BLaER1 treated with 17β-estradiol and CSF1 and Interleukin-3, amounts not matched to agents 10 nM and 100 nM (cell line): ENCODE data around the gene CLDN6.
A peak's percentile ranks its signal among the peaks of the same experiment; 100 is the strongest.
"Not testable (repeated sequence)": the region's sequence is repeated elsewhere in the genome, so short reads cannot be mapped to it uniquely, and the experiment has no call there.

Source experiments
- H3K27ac ChIP-seq, 11 experiments: shearing (Covaris generic); formaldehyde crosslinking; 2 replicates each; pipeline ENCODE4 v1.8.1; 2022
- H3K27me3 ChIP-seq, 11 experiments: shearing (Covaris generic); formaldehyde crosslinking; 2 replicates each; pipeline ENCODE4 v1.8.1; 2022
- H3K36me3 ChIP-seq, 11 experiments: shearing (Covaris generic); formaldehyde crosslinking; 2 replicates each; pipeline ENCODE4 v1.8.1; 2022
- H3K4me1 ChIP-seq, 10 experiments: shearing (Covaris generic); formaldehyde crosslinking; 2 replicates each; pipeline ENCODE4 v1.8.1; 2022
- H3K4me2 ChIP-seq, 11 experiments: shearing (Covaris generic); formaldehyde crosslinking; 2 replicates each; pipeline ENCODE4 v1.8.1; 2022
- H3K4me3 ChIP-seq, 10 experiments: shearing (Covaris generic); formaldehyde crosslinking; 2 replicates each; pipeline ENCODE4 v1.8.1; 2022
- H3K9ac ChIP-seq, 11 experiments: shearing (Covaris generic); formaldehyde crosslinking; 2 replicates each; pipeline ENCODE4 v1.8.1; 2022
- H3K9me3 ChIP-seq, 11 experiments: shearing (Covaris generic); formaldehyde crosslinking; replicated peaks in 1 of 11; 2 replicates each; pipeline ENCODE4 v1.8.1; 2022
- H4K20me1 ChIP-seq, 11 experiments: shearing (Covaris generic); formaldehyde crosslinking; 2 replicates each; pipeline ENCODE4 v1.8.1; 2022
- Cebpa-rat ChIP-seq, 11 experiments: shearing (Covaris generic); IDR thresholded peaks; 2 replicates each; pipeline ENCODE4 v1.8.1; 2022

CLDN6 gene

DNA sequence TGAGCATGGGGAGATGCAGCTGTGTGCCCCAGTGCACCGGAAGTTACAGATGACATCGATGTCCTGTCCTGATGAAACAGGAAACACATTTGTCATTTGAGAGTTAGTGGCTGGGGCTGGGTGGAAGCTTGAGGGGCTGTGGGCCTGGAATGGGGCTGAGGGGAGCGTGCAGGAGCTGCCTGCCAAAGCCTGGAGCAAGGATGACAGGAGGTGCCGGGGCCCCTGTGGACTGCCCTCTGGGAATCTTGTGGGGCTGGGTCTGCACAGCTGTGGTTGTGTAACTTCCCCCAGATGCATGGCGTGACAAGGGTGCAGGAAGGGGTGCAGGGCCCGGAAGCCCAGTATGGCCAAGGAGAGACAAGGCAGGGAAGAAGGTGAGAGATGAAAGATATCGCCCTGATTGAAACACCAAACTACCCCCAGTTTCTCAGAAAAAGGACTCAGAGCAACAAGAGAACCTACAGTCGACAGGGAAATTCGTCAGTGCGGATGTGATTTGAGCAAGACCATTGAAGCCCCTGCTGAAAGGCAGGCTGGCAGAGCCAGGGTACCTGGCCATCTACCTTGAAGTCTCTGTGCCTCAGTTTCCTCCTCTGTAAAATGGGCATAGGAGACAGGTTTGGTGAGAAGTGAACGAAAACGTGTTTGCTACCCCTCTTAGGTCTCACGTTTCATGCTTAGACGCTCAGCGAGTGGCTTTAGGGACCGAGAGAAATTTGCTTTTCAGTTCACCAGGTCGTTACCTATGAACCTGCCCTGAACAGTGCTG is 37.2 kb upstream of the CLDN6 start:
- peak overlapping the region in 9 of 11 experiments; percentile 53 to 96 (median 92); a peak in 18 of 22 replicates for H3K27ac ChIP-seq
- TF ChIP-seq Cebpa-rat (IDR thresholded peaks at IDR 0.05) = peak in 6 of 11 experiments; percentile 11 to 86 (median 76); a peak in 9 of 22 replicates
- H3K4me3 ChIP-seq = peak overlapping the region in 7 of 10 experiments; percentile 29 to 49 (median 43); a peak in 12 of 20 replicates
- peaks cover 0 to 6% (median 0%) of the 10 kb centered on the region in 11 experiments; a peak in 3 of 22 replicates for H4K20me1 ChIP-seq
- peak overlapping the region; percentile 84 to 100 (median 98) for H3K4me2 ChIP-seq
- peaks cover 0 to 42% (median 4%) of the 10 kb centered on the region in 11 experiments; a peak in 11 of 22 replicates for H3K36me3 ChIP-seq
- no peaks in the 10 kb centered on the region for H3K9me3 ChIP-seq
- H3K9ac ChIP-seq = peak overlapping the region in 9 of 11 experiments; percentile 26 to 98 (median 72); a peak in 17 of 22 replicates
- H3K27me3 ChIP-seq = peaks cover 3 to 13% (median 7%) of the 10 kb centered on the region in 11 experiments
- peaks cover 71 to 93% (median 90%) of the 10 kb centered on the region in 10 experiments for H3K4me1 ChIP-seq

DNA sequence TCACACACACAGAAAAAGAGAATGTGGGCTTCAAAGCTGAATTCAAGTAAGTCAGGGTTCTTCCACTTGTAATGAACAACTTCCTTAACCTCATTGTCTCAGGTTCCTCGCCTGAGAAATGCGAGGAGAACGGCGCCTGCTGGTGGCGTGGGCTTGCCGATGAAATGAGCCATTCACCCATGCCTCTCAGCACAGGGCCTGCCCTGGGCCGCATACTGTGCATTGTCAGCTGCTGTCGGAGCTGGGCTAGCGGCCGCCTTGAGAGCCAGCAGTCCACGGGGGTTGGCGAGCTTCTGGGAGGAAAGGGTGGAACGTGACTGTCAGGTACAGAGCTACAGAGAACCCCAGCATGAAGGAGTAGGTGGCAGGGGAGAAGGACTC is 35.3 kb upstream of the CLDN6 start:
- not testable (repeated sequence) for H3K9me3 ChIP-seq, H4K20me1 ChIP-seq, H3K9ac ChIP-seq, H3K4me3 ChIP-seq
- peak overlapping the region in 9 of 11 experiments; percentile 21 to 100 (median 98); a peak in 15 of 22 replicates for H3K4me2 ChIP-seq
- peaks cover 77 to 100% (median 98%) of the 10 kb centered on the region in 10 experiments for H3K4me1 ChIP-seq
- H3K36me3 ChIP-seq = peaks cover 0 to 42% (median 4%) of the 10 kb centered on the region in 11 experiments; a peak in 11 of 22 replicates
- peak overlapping the region in 5 of 11 experiments; percentile 18 to 67 (median 63); a peak in 9 of 22 replicates for H3K27ac ChIP-seq
- H3K27me3 ChIP-seq = peaks cover 21 to 32% (median 26%) of the 10 kb centered on the region in 11 experiments

DNA sequence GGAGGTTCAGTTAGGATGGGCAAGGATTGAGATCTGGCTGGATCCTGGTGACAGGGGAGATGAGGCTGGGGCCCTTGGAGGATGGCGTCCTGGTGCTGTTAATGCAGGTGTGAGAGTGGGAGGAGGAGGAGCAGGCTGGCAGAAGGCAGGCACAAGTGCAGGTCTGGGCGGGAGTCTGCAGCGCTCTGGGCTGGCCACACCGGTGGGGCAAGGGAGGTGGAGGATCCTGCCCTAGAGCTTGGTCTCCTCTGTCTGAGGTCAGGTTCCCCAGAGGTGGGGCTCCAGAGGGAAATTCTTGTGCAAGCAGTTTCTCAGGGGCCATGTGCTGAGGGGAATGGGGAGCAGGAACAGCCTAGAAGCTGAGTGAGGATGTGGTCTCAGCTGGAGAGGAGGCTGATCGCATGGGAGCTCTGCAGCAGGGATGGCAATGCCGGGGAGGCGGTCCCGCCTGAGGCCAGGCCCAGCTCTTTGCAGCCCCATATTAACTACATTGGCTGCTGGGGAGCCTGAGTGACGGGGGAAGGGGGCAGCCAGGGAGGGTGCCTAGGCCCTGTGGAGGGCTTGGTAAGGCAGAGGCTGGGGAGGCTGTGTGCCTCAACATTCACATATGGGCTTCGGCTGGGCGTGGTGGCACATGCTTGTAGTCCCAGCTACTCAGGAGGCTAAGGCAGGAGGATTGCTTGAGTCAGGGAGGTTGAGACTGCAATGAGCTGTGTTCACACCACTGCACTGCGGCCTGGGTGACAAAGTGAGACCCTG is 34.8 kb upstream of the CLDN6 start:
- H3K4me1 ChIP-seq = peaks cover 74 to 100% (median 95%) of the 10 kb centered on the region in 10 experiments
- not testable (repeated sequence) for H4K20me1 ChIP-seq, H3K4me3 ChIP-seq, H3K9ac ChIP-seq, H3K9me3 ChIP-seq
- H3K36me3 ChIP-seq = peaks cover 0 to 42% (median 4%) of the 10 kb centered on the region in 11 experiments; a peak in 11 of 22 replicates
- H3K27me3 ChIP-seq = peaks cover 27 to 37% (median 31%) of the 10 kb centered on the region in 11 experiments
- H3K4me2 ChIP-seq = peak overlapping the region in 8 of 11 experiments; percentile 21 to 100 (median 98); a peak in 11 of 22 replicates
- H3K27ac ChIP-seq = peak overlapping the region in 5 of 11 experiments; percentile 18 to 70 (median 65); a peak in 7 of 22 replicates

DNA sequence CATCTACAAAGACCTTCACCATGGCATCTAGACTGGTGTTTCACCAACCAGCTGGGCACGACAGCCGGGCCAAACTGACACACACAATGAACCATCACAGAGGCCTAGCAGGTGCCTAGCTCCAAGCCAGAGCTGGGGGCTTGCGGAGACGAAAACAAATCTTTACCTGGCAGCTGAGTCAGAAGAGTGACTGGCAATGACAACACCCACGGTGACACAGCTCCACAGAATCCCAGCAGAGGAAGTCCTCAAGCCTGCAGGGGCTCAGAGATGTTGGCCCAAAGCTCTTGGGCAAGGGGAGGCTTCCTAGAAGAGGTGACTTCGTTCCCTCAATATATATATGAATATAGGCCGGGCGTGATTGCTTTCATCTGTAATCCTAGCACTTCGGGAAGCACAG is 33.5 kb upstream of the CLDN6 start:
- Histone ChIP-seq H3K4me3 (peak overlapping the region in 1 of 10 experiments; percentile 23; a peak in 3 of 20 replicates), H3K4me2 (peak overlapping the region; percentile 3 to 99 (median 80); a peak in 21 of 22 replicates), H3K36me3 (peaks cover 0 to 32% (median 4%) of the 10 kb centered on the region in 11 experiments; a peak in 11 of 22 replicates), H3K4me1 (peaks cover 67 to 97% (median 90%) of the 10 kb centered on the region in 10 experiments), H3K27ac (peak overlapping the region in 4 of 11 experiments; percentile 45 to 70 (median 58); a peak in 8 of 22 replicates), H3K9me3 (no peaks in the 10 kb centered on the region), H4K20me1 (peaks cover 0 to 13% (median 4%) of the 10 kb centered on the region in 11 experiments; a peak in 8 of 22 replicates), H3K27me3 (peaks cover 40 to 50% (median 44%) of the 10 kb centered on the region in 11 experiments), H3K9ac (0 out of 22 replicates have a peak overlapping the region, but pooled peaks of 1 of the 11 experiments have one; percentile 21)
- TF ChIP-seq Cebpa-rat (IDR thresholded peaks at IDR 0.05) = no peak

DNA sequence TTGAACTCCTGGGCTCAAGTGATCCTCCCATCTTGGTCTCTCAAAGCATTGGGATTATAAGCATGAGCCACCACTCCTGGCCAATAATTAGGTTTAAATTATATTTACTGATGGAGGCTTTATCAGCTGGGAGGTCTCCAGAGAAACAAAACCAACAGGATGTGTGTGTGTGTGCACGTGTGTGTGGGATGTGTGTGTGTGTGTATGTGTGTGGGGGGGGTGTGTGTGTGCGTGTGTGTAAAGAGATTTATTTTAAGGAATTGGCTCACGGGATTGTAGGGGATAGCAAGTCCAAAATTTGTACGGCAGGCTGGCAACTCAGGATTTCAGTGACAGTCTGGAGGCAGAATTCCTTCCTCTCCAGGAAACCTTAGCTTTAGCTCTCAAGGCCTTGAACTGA is 33.0 kb upstream of the CLDN6 start:
- peaks cover 67 to 97% (median 89%) of the 10 kb centered on the region in 10 experiments for H3K4me1 ChIP-seq
- peak overlapping the region; percentile 3 to 99 (median 80); a peak in 21 of 22 replicates for H3K4me2 ChIP-seq
- 0 out of 22 replicates have a peak overlapping the region, but pooled peaks of 1 of the 11 experiments have one; percentile 21 for H3K9ac ChIP-seq
- H3K27me3 ChIP-seq = peaks cover 45 to 55% (median 49%) of the 10 kb centered on the region in 11 experiments
- peak overlapping the region in 5 of 11 experiments; percentile 20 to 70 (median 58); a peak in 7 of 22 replicates for H3K27ac ChIP-seq
- TF ChIP-seq Cebpa-rat (IDR thresholded peaks at IDR 0.05) = no peak
- H3K4me3 ChIP-seq = peak overlapping the region in 1 of 10 experiments; percentile 23; a peak in 2 of 20 replicates
- H3K9me3 ChIP-seq = no peaks in the 10 kb centered on the region
- H4K20me1 ChIP-seq = peaks cover 0 to 16% (median 5%) of the 10 kb centered on the region in 11 experiments; a peak in 8 of 22 replicates
- H3K36me3 ChIP-seq = peaks cover 0 to 31% (median 4%) of the 10 kb centered on the region in 11 experiments; a peak in 11 of 22 replicates

DNA sequence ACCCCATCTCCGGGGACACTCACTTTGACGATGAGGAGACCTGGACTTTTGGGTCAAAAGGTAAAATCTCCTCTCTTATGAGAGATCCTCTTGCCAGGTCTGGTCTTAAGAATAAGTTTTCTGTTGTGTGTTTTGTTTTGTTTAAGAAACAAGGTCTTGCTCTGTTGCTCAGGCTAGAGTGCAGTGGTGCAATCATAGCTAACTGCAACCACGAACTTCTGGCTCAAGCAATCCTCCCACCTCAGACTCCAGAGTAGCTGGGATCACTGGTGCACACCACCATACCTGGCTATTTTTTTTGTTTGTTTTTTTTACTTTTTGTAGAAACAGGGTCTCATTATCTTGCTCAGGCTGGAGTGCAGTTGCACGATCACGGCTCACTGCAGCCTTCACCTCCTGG is 32.5 kb upstream of the CLDN6 start:
- peaks cover 0 to 29% (median 4%) of the 10 kb centered on the region in 11 experiments; a peak in 11 of 22 replicates for H3K36me3 ChIP-seq
- peaks cover 50 to 60% (median 54%) of the 10 kb centered on the region in 11 experiments for H3K27me3 ChIP-seq
- H3K9me3 ChIP-seq = no peaks in the 10 kb centered on the region
- no peak overlapping the region for H3K4me3 ChIP-seq
- peak overlapping the region in 3 of 11 experiments; percentile 9 to 48 (median 35); a peak in 4 of 22 replicates for H3K9ac ChIP-seq
- H3K4me2 ChIP-seq = peak overlapping the region; percentile 3 to 99 (median 80); a peak in 19 of 22 replicates
- peaks cover 0 to 20% (median 5%) of the 10 kb centered on the region in 11 experiments; a peak in 8 of 22 replicates for H4K20me1 ChIP-seq
- H3K4me1 ChIP-seq = peaks cover 66 to 96% (median 88%) of the 10 kb centered on the region in 10 experiments
- H3K27ac ChIP-seq = peak overlapping the region in 7 of 11 experiments; percentile 0 to 70 (median 58); a peak in 9 of 22 replicates
- peak in 5 of 11 experiments; percentile 28 to 80 (median 60); a peak in 6 of 22 replicates for TF ChIP-seq Cebpa-rat (IDR thresholded peaks at IDR 0.05)

DNA sequence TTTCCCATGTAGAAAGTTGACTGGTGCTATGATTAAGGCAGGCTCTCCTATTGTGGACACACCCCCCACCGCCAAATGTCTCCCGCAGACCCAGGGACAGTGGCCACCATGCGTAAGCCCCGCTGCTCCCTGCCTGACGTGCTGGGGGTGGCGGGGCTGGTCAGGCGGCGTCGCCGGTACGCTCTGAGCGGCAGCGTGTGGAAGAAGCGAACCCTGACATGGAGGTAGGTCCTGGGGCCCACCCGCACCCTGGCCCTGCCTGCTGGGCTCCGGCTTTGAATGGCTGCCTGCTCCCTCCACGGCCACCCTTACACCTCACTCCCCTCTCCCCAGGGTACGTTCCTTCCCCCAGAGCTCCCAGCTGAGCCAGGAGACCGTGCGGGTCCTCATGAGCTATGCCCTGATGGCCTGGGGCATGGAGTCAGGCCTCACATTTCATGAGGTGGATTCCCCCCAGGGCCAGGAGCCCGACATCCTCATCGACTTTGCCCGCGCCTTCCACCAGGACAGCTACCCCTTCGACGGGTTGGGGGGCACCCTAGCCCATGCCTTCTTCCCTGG is 32.0 kb upstream of the CLDN6 start:
- peak overlapping the region in 7 of 11 experiments; percentile 0 to 70 (median 58); a peak in 11 of 22 replicates for H3K27ac ChIP-seq
- H3K27me3 ChIP-seq = peaks cover 55 to 65% (median 59%) of the 10 kb centered on the region in 11 experiments
- TF ChIP-seq Cebpa-rat (IDR thresholded peaks at IDR 0.05) = no peak
- peak overlapping the region; percentile 3 to 99 (median 80); a peak in 19 of 22 replicates for H3K4me2 ChIP-seq
- H4K20me1 ChIP-seq = peaks cover 0 to 24% (median 5%) of the 10 kb centered on the region in 11 experiments; a peak in 8 of 22 replicates
- H3K4me1 ChIP-seq = peaks cover 66 to 96% (median 88%) of the 10 kb centered on the region in 10 experiments
- peaks cover 0 to 24% (median 4%) of the 10 kb centered on the region in 11 experiments; a peak in 11 of 22 replicates for H3K36me3 ChIP-seq
- no peak overlapping the region for H3K4me3 ChIP-seq
- no peaks in the 10 kb centered on the region for H3K9me3 ChIP-seq
- H3K9ac ChIP-seq = peak overlapping the region in 3 of 11 experiments; percentile 9 to 48 (median 35); a peak in 4 of 22 replicates
